PFSK-1 (cell line): ENCODE data around the gene BATF3.

Experiments used
- POLR2AphosphoS5 ChIP-seq: IDR thresholded peaks from 2 replicates; pipeline ENCODE4 v1.6.1; 2012; ENCODE audit warnings: low read depth, mild to moderate bottlenecking, control low read depth, low read length, moderate library complexity
- SIN3A ChIP-seq: IDR thresholded peaks from 2 replicates; pipeline ENCODE4 v1.6.1; 2012; ENCODE audit warnings: mild to moderate bottlenecking, low read length, moderate library complexity, borderline replicate concordance; ENCODE audit not compliant: insufficient read depth
- TAF1 ChIP-seq: IDR thresholded peaks from 2 replicates; pipeline ENCODE4 v1.6.1; 2012; ENCODE audit warnings: low read length, control low read depth, borderline replicate concordance; ENCODE audit not compliant: insufficient read depth
- TF ChIP-seq, protein P1 (sequence below), 2 experiments: IDR thresholded peaks; 2 replicates each; pipeline versions ENCODE4 v1.6.1 to v1.8.0; 2011 to 2012; ENCODE audit warnings: low read depth in 2 of 2, low read length in 2 of 2, control low read depth in 1 of 2, inconsistent platforms in 1 of 2, mild to moderate bottlenecking in 1 of 2, moderate library complexity in 1 of 2; ENCODE audit not compliant: insufficient read depth in 1 of 2

DNA sequence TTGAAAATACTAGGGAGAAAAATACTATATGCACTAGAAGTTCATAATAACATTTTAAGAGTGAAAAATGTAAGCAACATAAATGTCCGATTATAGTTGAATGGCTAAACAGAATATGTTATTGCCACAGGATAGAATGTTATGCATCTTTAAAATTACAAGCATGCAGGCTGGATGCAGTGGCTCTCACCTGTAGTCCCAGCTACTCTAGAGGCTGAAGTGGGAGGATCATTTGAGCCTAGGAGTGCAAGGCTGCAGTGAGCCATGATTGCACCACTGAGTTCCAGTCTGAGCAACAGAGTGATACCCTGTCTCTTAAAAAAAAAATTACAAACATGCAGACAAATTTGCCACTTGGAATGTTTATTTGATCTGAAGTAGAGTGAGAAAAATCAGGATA lies 3.0 kb upstream of the BATF3 start:
- TF ChIP-seq POLR2AphosphoS5 (no peak), TAF1 (no peak), SIN3A (no peak)
- TF ChIP-seq, protein P1, sequence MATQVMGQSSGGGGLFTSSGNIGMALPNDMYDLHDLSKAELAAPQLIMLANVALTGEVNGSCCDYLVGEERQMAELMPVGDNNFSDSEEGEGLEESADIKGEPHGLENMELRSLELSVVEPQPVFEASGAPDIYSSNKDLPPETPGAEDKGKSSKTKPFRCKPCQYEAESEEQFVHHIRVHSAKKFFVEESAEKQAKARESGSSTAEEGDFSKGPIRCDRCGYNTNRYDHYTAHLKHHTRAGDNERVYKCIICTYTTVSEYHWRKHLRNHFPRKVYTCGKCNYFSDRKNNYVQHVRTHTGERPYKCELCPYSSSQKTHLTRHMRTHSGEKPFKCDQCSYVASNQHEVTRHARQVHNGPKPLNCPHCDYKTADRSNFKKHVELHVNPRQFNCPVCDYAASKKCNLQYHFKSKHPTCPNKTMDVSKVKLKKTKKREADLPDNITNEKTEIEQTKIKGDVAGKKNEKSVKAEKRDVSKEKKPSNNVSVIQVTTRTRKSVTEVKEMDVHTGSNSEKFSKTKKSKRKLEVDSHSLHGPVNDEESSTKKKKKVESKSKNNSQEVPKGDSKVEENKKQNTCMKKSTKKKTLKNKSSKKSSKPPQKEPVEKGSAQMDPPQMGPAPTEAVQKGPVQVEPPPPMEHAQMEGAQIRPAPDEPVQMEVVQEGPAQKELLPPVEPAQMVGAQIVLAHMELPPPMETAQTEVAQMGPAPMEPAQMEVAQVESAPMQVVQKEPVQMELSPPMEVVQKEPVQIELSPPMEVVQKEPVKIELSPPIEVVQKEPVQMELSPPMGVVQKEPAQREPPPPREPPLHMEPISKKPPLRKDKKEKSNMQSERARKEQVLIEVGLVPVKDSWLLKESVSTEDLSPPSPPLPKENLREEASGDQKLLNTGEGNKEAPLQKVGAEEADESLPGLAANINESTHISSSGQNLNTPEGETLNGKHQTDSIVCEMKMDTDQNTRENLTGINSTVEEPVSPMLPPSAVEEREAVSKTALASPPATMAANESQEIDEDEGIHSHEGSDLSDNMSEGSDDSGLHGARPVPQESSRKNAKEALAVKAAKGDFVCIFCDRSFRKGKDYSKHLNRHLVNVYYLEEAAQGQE (IDR thresholded peaks at IDR 0.05; ENCODE audit: insufficient read depth in 1 of 2, low read depth in 2 of 2, low read length in 2 of 2): no peak
